Measurements from ENCODE around the gene A1CF. TPM values are rescaled to one million over a fixed set of nuclear protein-coding genes. Genes with fewer than 3 reads are reported as not detected.
"Not testable (repeated sequence)": the region's sequence is repeated elsewhere in the genome, so short reads cannot be mapped to it uniquely, and the experiment has no call there.

The A1CF gene, protein sequence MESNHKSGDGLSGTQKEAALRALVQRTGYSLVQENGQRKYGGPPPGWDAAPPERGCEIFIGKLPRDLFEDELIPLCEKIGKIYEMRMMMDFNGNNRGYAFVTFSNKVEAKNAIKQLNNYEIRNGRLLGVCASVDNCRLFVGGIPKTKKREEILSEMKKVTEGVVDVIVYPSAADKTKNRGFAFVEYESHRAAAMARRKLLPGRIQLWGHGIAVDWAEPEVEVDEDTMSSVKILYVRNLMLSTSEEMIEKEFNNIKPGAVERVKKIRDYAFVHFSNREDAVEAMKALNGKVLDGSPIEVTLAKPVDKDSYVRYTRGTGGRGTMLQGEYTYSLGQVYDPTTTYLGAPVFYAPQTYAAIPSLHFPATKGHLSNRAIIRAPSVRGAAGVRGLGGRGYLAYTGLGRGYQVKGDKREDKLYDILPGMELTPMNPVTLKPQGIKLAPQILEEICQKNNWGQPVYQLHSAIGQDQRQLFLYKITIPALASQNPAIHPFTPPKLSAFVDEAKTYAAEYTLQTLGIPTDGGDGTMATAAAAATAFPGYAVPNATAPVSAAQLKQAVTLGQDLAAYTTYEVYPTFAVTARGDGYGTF
- total RNA-seq: not detected

DNA sequence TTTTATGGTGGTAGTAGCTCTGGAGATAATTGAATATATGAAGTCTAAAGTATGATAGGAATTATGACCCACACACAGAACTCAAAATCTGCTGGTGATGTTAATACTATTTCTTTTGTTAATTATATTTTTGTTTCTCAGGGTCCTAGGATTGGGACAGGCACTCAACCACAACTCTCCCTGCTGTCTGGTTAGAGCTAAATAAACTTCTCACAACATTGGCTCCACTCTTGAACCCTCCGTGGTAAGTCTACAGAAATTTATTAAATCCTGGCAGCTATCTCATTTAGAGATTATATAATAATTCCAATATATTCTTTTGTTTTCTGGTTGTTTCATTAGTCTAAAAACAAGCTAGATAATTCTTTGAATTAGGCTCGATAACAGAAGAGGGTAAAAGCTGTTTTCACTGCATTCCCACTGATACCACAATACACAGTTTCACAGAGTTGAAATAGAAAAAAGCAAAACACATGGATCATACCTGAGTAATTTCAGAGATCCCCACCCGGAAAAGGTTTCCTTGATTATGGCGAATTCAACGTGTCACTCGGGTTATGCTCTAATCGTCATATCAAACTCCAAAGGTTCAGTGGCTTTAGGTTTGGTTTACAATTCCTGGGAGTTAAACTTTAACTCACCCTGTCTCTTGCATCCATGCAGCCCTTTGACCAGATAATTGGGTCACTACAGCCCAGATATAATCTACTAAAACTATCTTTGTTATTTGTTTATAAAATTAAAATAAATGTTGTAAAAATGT lies at the start of gene A1CF:
A1CF (minus strand) TSS at position 531 of the 763 bp plus-strand sequence. CDS start 25,687 bp downstream, outside the sequence.
- H3K4me1 Mint-ChIP-seq (ENCODE audit: low read depth): no peaks in the 10 kb centered on the region
- no peak for DNase-seq
- CTCF ChIA-PET: no interaction called here
- no peaks in the 10 kb centered on the region for H3K36me3 Mint-ChIP-seq (ENCODE audit: low read depth)
- no peak within 1 kb of the TSS for H3K27ac Mint-ChIP-seq
- no peaks in the 10 kb centered on the region for H3K9me3 Mint-ChIP-seq
- H3K4me3 Mint-ChIP-seq: no peak within 1 kb of the TSS
- H3K27me3 Mint-ChIP-seq (ENCODE audit: low read depth): peaks cover 8% of the 10 kb centered on the region
- intact Hi-C loops (cut with micrococcal nuclease): loop anchor here (10.0 kb wide), 1 partner anchor 330 kb away; no protein-coding TSS in a partner anchor

DNA sequence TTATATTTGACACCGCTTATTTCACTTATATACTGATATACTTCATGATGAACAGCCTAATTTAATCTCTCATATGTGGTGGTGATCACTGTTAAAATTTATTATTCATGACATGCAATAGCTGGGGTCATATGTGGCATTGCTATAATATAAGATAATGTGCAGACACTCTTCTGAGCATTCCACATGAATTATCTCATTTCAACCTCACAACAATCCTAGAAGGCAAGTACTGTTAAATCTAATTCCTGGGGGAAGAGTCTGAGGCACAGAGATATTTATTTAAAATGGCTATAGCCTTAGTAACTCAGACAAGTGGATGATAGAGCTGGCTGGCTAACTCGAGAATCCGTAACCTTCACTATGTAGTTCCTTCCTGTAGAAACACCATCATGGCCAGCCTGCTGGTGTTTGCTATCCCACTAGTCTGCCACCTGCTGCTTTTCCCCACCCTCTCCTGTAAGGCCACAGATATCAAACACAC lies 46.6 kb upstream of the A1CF start:
- intact Hi-C loops (cut with micrococcal nuclease): no loop called here
- Mint-ChIP-seq H3K27ac (no peak overlapping the region), H3K36me3 (ENCODE audit: low read depth) (no peaks in the 10 kb centered on the region), H3K4me1 (ENCODE audit: low read depth) (no peaks in the 10 kb centered on the region), H3K9me3 (no peaks in the 10 kb centered on the region), H3K4me3 (no peak overlapping the region), H3K27me3 (ENCODE audit: low read depth) (peaks cover 6% of the 10 kb centered on the region)
- no peak for DNase-seq
- CTCF ChIA-PET: no interaction called here

DNA sequence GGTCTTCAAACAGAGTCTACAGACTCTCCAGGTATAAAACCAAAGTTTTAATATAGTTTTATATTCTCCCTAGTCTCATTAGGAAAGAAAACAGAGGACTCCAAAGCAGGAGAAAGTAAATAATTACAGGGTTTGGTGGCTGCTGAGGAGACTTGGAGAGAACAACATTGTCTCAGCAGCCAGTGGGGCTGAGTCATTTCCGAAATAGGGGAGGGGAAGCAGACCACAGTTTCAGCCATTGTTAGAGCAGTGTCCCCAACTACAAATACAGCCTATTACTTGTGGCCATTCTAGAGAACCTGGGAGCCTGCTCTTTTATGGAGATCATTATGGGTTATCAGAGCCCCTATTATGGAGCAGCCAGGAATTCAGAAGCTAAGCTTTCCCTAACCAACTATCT lies 44.2 kb upstream of the A1CF start:
- H3K9me3 Mint-ChIP-seq: peaks cover under 1% of the 10 kb centered on the region
- no peak for DNase-seq
- intact Hi-C loops (cut with micrococcal nuclease): no loop called here
- no peak overlapping the region for H3K4me3 Mint-ChIP-seq
- H3K27me3 Mint-ChIP-seq (ENCODE audit: low read depth): no peaks in the 10 kb centered on the region
- CTCF ChIA-PET: no interaction called here
- no peaks in the 10 kb centered on the region for H3K36me3 Mint-ChIP-seq (ENCODE audit: low read depth)
- no peak overlapping the region for H3K27ac Mint-ChIP-seq
- H3K4me1 Mint-ChIP-seq (ENCODE audit: low read depth): no peaks in the 10 kb centered on the region

DNA sequence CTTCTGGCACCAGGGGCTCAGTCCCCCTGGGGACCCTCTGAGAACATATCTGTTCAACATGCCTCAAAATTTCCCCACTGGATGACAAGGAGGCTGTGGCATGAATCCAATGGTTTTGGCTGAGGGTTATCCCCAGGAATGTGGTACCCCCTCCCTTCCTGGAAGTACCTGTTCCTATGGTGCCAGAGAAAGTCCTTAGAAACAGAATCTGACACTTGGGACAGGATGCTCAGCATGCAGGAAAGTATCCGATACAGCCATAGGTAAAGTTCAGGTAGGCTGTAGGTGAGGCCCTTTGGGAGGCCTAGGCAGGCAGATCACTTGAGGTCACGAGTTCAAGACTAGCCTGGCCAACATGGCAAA lies 42.7 kb upstream of the A1CF start:
- intact Hi-C loops (cut with micrococcal nuclease): no loop called here
- no peak for DNase-seq
- no peak overlapping the region for H3K27ac Mint-ChIP-seq
- H3K9me3 Mint-ChIP-seq: peaks cover 12% of the 10 kb centered on the region
- no peaks in the 10 kb centered on the region for H3K27me3 Mint-ChIP-seq (ENCODE audit: low read depth)
- H3K4me3 Mint-ChIP-seq: no peak overlapping the region
- CTCF ChIA-PET: no interaction called here
- H3K36me3 Mint-ChIP-seq (ENCODE audit: low read depth): no peaks in the 10 kb centered on the region
- no peaks in the 10 kb centered on the region for H3K4me1 Mint-ChIP-seq (ENCODE audit: low read depth)

DNA sequence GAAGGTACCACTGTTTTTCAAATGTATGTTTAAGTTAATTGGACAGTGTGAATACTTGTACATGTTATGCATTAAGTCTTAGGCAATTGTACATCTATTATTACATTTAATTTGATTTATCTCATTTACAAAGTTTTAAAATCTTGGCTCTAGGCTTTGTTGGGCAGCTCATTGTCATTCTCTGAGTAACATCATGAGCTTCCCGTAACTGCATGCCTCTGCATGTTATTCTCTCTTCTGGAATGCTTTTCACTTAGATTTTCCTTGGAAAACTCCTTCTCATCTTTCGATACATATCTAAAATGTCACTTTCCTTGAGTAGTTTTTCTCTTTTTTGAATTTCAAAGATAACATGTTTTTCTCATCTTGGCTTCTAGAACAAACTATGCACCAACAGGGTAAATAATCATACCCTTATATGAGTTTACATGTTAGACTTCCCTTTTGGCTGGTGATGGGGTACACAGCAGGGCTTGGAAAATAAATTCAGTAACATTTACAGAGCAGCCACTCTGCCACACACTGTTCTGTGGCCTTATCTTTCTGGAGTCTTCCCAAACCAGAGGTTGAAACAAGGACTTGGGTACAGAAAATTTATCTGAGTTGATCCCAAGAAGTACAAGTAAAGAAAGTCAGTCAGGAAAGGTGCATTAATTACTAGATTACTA lies 42.2 kb upstream of the A1CF start:
- H3K27ac Mint-ChIP-seq: no peak overlapping the region

DNA sequence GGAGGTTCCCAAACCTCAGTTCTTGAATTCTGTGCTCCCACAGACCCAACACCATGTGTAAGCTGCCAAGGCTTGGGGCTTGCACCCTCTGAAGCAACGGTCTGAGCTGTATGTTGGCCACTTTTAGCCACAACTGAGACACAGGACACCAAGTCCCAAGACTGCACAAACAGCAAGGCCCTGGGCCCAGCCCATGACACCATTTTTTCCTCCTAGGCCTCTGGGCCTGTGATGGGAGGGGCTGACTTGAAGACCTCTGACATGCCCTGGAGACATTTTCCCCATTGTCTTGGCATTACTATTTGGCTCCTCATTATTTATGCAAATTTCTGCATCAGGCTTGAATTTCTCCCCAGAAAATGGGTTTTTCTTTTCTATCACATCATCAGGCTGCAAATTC lies 38.0 kb upstream of the A1CF start:
- H3K36me3 Mint-ChIP-seq (ENCODE audit: low read depth); CTCF ChIA-PET; intact Hi-C loops (cut with micrococcal nuclease); H3K4me3 Mint-ChIP-seq; H3K27ac Mint-ChIP-seq; DNase-seq; H3K27me3 Mint-ChIP-seq (ENCODE audit: low read depth); H3K4me1 Mint-ChIP-seq (ENCODE audit: low read depth): not testable (repeated sequence)
- H3K9me3 Mint-ChIP-seq: peaks cover 19% of the 10 kb centered on the region

More for the DNA sequence above, 42.2 kb upstream of the A1CF start:
- no peak for DNase-seq
- H3K4me1 Mint-ChIP-seq (ENCODE audit: low read depth): no peaks in the 10 kb centered on the region
- CTCF ChIA-PET: interaction anchor here (0.7 kb wide), 1 partner anchor 67 kb away, joined by 4 read pairs; no protein-coding TSS in a partner anchor
- H3K4me3 Mint-ChIP-seq: no peak overlapping the region
- intact Hi-C loops (cut with micrococcal nuclease): no loop called here
- no peaks in the 10 kb centered on the region for H3K36me3 Mint-ChIP-seq (ENCODE audit: low read depth)
- H3K9me3 Mint-ChIP-seq: peaks cover 14% of the 10 kb centered on the region
- H3K27me3 Mint-ChIP-seq (ENCODE audit: low read depth): no peaks in the 10 kb centered on the region

DNA sequence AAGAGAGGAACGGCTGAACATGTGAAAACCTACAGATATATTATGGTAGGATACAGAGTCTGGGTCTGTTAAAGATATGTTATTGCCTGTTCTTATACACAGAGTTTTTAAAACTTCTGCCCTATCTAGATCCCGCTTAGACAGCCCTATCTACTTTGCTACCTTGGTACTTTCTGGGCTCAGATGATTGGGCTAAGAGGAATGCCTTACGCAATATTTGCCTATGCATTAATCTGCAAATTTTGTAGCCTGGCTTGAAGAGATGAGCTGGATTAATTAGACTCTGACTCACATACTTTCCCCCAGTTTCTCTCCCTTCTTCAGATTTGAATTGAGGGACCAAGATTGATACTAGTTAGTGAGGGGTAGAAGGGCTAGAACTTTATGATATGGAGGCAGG lies 33.6 kb upstream of the A1CF start:
- Mint-ChIP-seq H3K4me1 (ENCODE audit: low read depth) (no peaks in the 10 kb centered on the region), H3K27ac (no peak overlapping the region), H3K4me3 (no peak overlapping the region), H3K27me3 (ENCODE audit: low read depth) (peaks cover 3% of the 10 kb centered on the region), H3K9me3 (peaks cover 14% of the 10 kb centered on the region), H3K36me3 (ENCODE audit: low read depth) (no peaks in the 10 kb centered on the region)
- CTCF ChIA-PET: no interaction called here
- intact Hi-C loops (cut with micrococcal nuclease): no loop called here
- DNase-seq: no peak

DNA sequence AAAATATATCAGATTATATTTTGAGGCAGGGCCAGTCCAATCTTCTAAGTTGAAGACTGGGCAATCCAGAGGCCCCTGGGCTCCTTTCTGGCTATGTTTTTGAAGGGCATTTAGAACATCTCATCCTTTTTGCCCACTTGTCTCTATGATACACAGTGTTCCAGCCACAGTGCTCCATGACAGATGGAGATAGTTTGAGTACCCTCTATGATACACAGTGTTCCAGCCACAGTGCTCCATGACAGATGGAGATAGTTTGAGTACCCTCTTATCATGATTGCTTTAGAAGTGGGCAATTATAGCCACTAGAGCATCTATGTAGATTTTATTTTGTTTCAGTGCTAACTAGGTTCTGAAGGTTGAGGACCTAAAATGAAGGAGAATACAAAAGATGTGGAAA lies 33.1 kb upstream of the A1CF start:
- H3K4me3 Mint-ChIP-seq: no peak overlapping the region
- H3K4me1 Mint-ChIP-seq (ENCODE audit: low read depth): no peaks in the 10 kb centered on the region
- intact Hi-C loops (cut with micrococcal nuclease): no loop called here
- H3K27me3 Mint-ChIP-seq (ENCODE audit: low read depth): peaks cover 3% of the 10 kb centered on the region
- no peak for DNase-seq
- CTCF ChIA-PET: no interaction called here
- H3K27ac Mint-ChIP-seq: no peak overlapping the region
- no peaks in the 10 kb centered on the region for H3K36me3 Mint-ChIP-seq (ENCODE audit: low read depth)
- peaks cover 9% of the 10 kb centered on the region for H3K9me3 Mint-ChIP-seq

DNA sequence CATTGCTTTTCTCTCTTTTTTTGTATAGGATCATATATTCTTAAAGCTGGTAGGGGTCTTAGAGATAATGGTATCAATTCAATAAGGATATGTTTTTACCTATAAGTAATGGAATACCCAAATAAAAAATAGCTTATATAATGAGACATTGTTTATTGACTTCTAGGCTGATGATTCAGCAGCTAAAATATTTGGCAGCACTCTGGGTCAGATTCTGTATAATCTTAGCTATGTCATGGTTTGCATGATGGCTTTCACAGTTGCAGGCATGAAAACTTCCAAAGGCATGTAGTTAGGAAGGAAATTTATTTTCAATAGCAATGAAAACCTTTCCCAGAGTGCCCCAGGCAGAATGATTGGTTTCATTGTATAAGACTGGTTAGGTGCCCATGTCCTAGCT lies 32.1 kb upstream of the A1CF start:
- intact Hi-C loops (cut with micrococcal nuclease): no loop called here
- Mint-ChIP-seq H3K36me3 (ENCODE audit: low read depth) (no peaks in the 10 kb centered on the region), H3K4me3 (no peak overlapping the region), H3K4me1 (ENCODE audit: low read depth) (no peaks in the 10 kb centered on the region), H3K27me3 (ENCODE audit: low read depth) (peaks cover 3% of the 10 kb centered on the region), H3K27ac (no peak overlapping the region), H3K9me3 (peaks cover 4% of the 10 kb centered on the region)
- CTCF ChIA-PET: interaction anchor here (0.6 kb wide), 1 partner anchor 1042 kb away, joined by 3 read pairs; no protein-coding TSS in a partner anchor
- DNase-seq: no peak

DNA sequence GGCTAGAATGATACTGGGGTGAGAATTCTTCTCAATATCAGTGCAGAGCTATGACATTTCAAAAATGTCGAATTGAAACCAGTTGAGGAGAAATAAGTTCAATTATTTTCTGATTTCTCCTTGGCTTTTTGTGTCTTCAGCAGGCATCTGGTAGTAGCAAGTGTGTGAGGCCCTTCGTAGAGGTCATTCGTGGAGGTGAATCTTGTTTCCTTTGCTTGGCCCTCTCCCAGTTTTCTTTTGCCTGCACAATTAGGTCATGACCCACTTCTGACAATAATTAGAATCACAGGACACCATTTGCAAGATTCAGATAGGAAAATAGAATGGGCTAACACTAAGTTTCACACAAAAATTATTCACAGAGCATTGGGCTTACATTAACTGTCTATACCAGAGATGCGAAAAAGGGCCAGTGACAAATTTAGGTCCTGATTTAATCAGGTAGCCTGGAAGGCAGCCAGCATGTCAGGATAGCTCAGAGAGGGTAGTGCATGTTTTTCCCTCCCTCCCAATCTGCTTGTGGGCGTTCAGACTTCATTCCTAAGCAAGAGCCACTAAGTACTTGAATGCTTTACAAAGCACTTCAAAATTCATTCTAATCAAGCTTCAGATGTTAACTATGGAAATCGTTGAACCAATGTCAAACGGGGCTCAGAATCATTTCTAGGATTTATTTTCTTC lies 24.0 kb upstream of the A1CF start:
- Mint-ChIP-seq H3K27me3 (ENCODE audit: low read depth) (no peaks in the 10 kb centered on the region), H3K4me1 (ENCODE audit: low read depth) (no peaks in the 10 kb centered on the region), H3K9me3 (no peaks in the 10 kb centered on the region), H3K4me3 (no peak overlapping the region), H3K27ac (no peak overlapping the region), H3K36me3 (ENCODE audit: low read depth) (no peaks in the 10 kb centered on the region)
- CTCF ChIA-PET: no interaction called here
- DNase-seq: no peak
- intact Hi-C loops (cut with micrococcal nuclease): no loop called here

DNA sequence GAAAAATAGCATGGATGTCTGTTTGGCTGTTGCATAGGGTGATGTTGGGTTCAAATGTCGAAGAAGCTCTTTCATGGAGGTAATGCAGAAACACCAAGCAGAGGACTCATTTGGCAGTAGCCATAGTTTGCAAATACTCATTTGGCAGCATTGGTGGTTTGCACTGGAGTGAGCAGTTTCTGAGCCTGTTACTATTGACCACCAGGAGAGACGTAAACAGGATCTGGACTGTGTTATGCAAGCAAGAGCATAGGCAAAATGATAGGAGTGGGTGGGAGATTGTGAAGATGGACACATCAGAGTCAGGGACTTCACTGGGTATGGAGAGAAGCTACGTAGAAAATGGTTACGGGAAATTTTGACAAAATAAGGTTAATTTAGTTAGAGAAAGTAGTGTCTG lies 22.9 kb upstream of the A1CF start:
- no peaks in the 10 kb centered on the region for H3K36me3 Mint-ChIP-seq (ENCODE audit: low read depth)

DNA sequence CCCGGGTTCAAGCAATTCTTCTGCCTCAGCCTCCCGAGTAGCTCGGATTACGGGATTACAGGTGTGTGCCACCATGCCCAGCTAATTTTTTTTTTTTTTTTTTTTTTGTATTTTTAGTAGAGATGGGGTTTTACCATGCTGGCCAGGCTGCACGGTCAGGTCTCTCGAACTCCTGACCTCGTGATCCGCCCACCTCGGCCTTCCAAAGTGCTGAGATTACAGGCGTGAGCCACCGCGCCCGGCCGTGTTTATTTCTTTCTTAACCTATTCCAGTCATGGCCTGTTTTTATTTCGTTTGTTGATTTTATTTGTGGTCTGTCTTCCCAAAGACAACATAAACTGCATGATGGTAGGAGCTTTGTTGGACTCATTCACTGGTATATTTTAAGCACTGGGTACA lies 20.4 kb upstream of the A1CF start:
- H3K4me1 Mint-ChIP-seq (ENCODE audit: low read depth); intact Hi-C loops (cut with micrococcal nuclease); H3K27ac Mint-ChIP-seq; H3K27me3 Mint-ChIP-seq (ENCODE audit: low read depth); H3K4me3 Mint-ChIP-seq; H3K36me3 Mint-ChIP-seq (ENCODE audit: low read depth); CTCF ChIA-PET; H3K9me3 Mint-ChIP-seq; DNase-seq: not testable (repeated sequence)

More for the DNA sequence above, 22.9 kb upstream of the A1CF start:
- H3K4me1 Mint-ChIP-seq (ENCODE audit: low read depth): no peaks in the 10 kb centered on the region
- H3K27me3 Mint-ChIP-seq (ENCODE audit: low read depth): no peaks in the 10 kb centered on the region
- DNase-seq: no peak
- H3K9me3 Mint-ChIP-seq: no peaks in the 10 kb centered on the region
- CTCF ChIA-PET: no interaction called here
- H3K27ac Mint-ChIP-seq: no peak overlapping the region
- intact Hi-C loops (cut with micrococcal nuclease): no loop called here
- H3K4me3 Mint-ChIP-seq: no peak overlapping the region
